ENCODE data around the gene PRKRA.

- no peak for TF ChIP-seq CTCF (IDR thresholded peaks at IDR 0.05)
- no peak for TF ChIP-seq POLR2A (IDR thresholded peaks at IDR 0.05)
Measured at GRCh38 chr2:178478130-178478438, 27.1 kb upstream of the PRKRA start.
